Suprapubic skin (tissue), 4 donors: ENCODE results near the gene ABLIM2. TPM values are rescaled to one million over a fixed set of nuclear protein-coding genes. Genes with fewer than 3 reads are reported as not detected.
A peak's percentile ranks its signal among the peaks of the same experiment; 100 is the strongest.

Source experiments
- DNase-seq, 2 donors: peaks; one replicate each; pipeline ENCODE4 v3.0.0-alpha.2; 2019; ENCODE audit warnings: low spot score in 2 of 2
- H3K27ac ChIP-seq: fragments of 200-600 bp; sonication (generic); one replicate; pipeline ENCODE4 v1.5.1; 2019
- H3K27me3 ChIP-seq: fragments of 200-600 bp; sonication (generic); one replicate; pipeline ENCODE4 v1.5.1; 2019
- H3K36me3 ChIP-seq: fragments of 200-600 bp; sonication (generic); one replicate; pipeline ENCODE4 v1.5.1; 2019
- H3K4me1 ChIP-seq: fragments of 200-600 bp; sonication (generic); one replicate; pipeline ENCODE4 v1.5.1; 2019
- H3K4me3 ChIP-seq: fragments of 200-600 bp; sonication (generic); one replicate; pipeline ENCODE4 v1.5.1; 2019; ENCODE audit warnings: mild to moderate bottlenecking
- H3K9me3 ChIP-seq: fragments of 200-600 bp; sonication (generic); one replicate; pipeline ENCODE4 v1.5.1; 2019
- CTCF ChIP-seq, 2 donors: fragments of 200-600 bp in 1 of 2; fragments of 450-650 bp in 1 of 2; sonication (generic) in 1 of 2; IDR thresholded peaks; one replicate each; pipeline ENCODE4 v1.5.1; 2016 to 2019; ENCODE audit warnings: antibody characterized with exemption in 2 of 2, mild to moderate bottlenecking in 1 of 2, moderate library complexity in 1 of 2
- EP300 ChIP-seq: sonication (generic); formaldehyde crosslinking; IDR thresholded peaks from one replicate; pipeline ENCODE4 v1.6.1; 2017; ENCODE audit warnings: antibody characterized with exemption
- POLR2A ChIP-seq, 2 donors: fragments of 450-650 bp; IDR thresholded peaks; one replicate each; pipeline ENCODE4 v1.6.1; 2017; ENCODE audit warnings: antibody characterized with exemption in 2 of 2, mild to moderate bottlenecking in 2 of 2, moderate library complexity in 2 of 2
- POLR2AphosphoS5 ChIP-seq, 3 donors: sonication (generic); formaldehyde crosslinking; IDR thresholded peaks; one replicate each; pipeline ENCODE4 v1.6.1; 2017; ENCODE audit warnings: antibody characterized with exemption in 3 of 3
- WGBS: methylation state at CpG from one replicate; pipeline ENCODE4 v1.1.5; 2018; 5-methylcytosine and 5-hydroxymethylcytosine counted together
- total RNA-seq, 4 donors: library from RNA; depleted of rRNA; stranded (reverse); fragments of >200 nt; gene quantifications; one replicate each; pipeline ENCODE4 v1.1.0, GENCODE V29; 2016

ABLIM2 gene
- total RNA-seq, 4 donors from 2014 or later: 11.2 to 16.9 (median 13.3) TPM

- peaks cover 4% of the 10 kb centered on the region for H3K27me3 ChIP-seq
- DNase-seq: no peak
- no peak overlapping the region for H3K27ac ChIP-seq
- no peaks in the 10 kb centered on the region for H3K9me3 ChIP-seq
- TF ChIP-seq EP300 (no peak), CTCF (IDR thresholded peaks at IDR 0.05) (no peak), POLR2A (IDR thresholded peaks at IDR 0.05) (no peak), POLR2AphosphoS5 (IDR thresholded peaks at IDR 0.05) (no peak)
- H3K4me1 ChIP-seq: peaks cover 29% of the 10 kb centered on the region
- WGBS: 27% methylated on average over 13 of the region's 13 CpGs
- H3K36me3 ChIP-seq: no peaks in the 10 kb centered on the region
- H3K4me3 ChIP-seq: peak overlapping the region; percentile 76
Measured at GRCh38 chr4:8159537-8160232, 1.1 kb upstream of the ABLIM2 start.

GRCh38 chr4:8157944-8158709 lies 486 bp downstream of the ABLIM2 start:
- H3K4me1 ChIP-seq: peaks cover 25% of the 10 kb centered on the region
- no peaks in the 10 kb centered on the region for H3K36me3 ChIP-seq
- H3K9me3 ChIP-seq: no peaks in the 10 kb centered on the region
- H3K4me3 ChIP-seq: peak overlapping the region; percentile 76
- no peak for TF ChIP-seq CTCF (IDR thresholded peaks at IDR 0.05)
- no peak for TF ChIP-seq POLR2AphosphoS5 (IDR thresholded peaks at IDR 0.05)
- TF ChIP-seq EP300: no peak
- no peak for TF ChIP-seq POLR2A (IDR thresholded peaks at IDR 0.05)
- DNase-seq: no peak
- no CpG with 5 or more reads among the region's 70 CpGs for WGBS
- peaks cover 4% of the 10 kb centered on the region for H3K27me3 ChIP-seq
- no peak overlapping the region for H3K27ac ChIP-seq

- WGBS: 19% methylated on average over 10 of the region's 15 CpGs
- H3K4me1 ChIP-seq: peaks cover 25% of the 10 kb centered on the region
- DNase-seq: no peak
- H3K4me3 ChIP-seq: peak overlapping the region; percentile 76
- no peaks in the 10 kb centered on the region for H3K9me3 ChIP-seq
- peaks cover 4% of the 10 kb centered on the region for H3K27me3 ChIP-seq
- TF ChIP-seq CTCF (IDR thresholded peaks at IDR 0.05): no peak
- TF ChIP-seq EP300: no peak
- no peak for TF ChIP-seq POLR2A (IDR thresholded peaks at IDR 0.05)
- no peak for TF ChIP-seq POLR2AphosphoS5 (IDR thresholded peaks at IDR 0.05)
- no peak overlapping the region for H3K27ac ChIP-seq
- no peaks in the 10 kb centered on the region for H3K36me3 ChIP-seq
Measured at GRCh38 chr4:8157496-8157895, 1.1 kb downstream of the ABLIM2 start.

- Histone ChIP-seq H3K4me1 (peaks cover 25% of the 10 kb centered on the region), H3K27me3 (peaks cover 4% of the 10 kb centered on the region), H3K9me3 (no peaks in the 10 kb centered on the region), H3K27ac (no peak overlapping the region), H3K4me3 (peak overlapping the region; percentile 76), H3K36me3 (no peaks in the 10 kb centered on the region)
- no peak for DNase-seq
- no CpG with 5 or more reads among the region's 8 CpGs for WGBS
- TF ChIP-seq POLR2AphosphoS5 (IDR thresholded peaks at IDR 0.05): no peak
- no peak for TF ChIP-seq EP300
- no peak for TF ChIP-seq POLR2A (IDR thresholded peaks at IDR 0.05)
- no peak for TF ChIP-seq CTCF (IDR thresholded peaks at IDR 0.05)
Measured at GRCh38 chr4:8156617-8157016, 2.0 kb downstream of the ABLIM2 start.
